Breast epithelium (tissue), 4 donors: ENCODE data around the gene WARS2. TPM values are rescaled to one million over a fixed set of nuclear protein-coding genes. Genes with fewer than 3 reads are reported as not detected.

Source experiments
- DNase-seq, 2 donors: peaks; one replicate each; pipeline ENCODE4 v3.0.0-alpha.2; 2019; ENCODE audit warnings: low spot score in 2 of 2
- H3K27ac ChIP-seq, 2 donors: fragments of 200-600 bp; sonication (generic) in 1 of 2; one replicate each; pipeline ENCODE4 v1.5.1; 2016 to 2019; ENCODE audit warnings: mild to moderate bottlenecking in 1 of 2
- H3K27me3 ChIP-seq, 2 donors: fragments of 200-600 bp; sonication (generic) in 1 of 2; one replicate each; pipeline versions ENCODE4 v1.5.1 to v1.6.0; 2017 to 2019; ENCODE audit warnings: control low read depth in 1 of 2, mild to moderate bottlenecking in 1 of 2
- H3K36me3 ChIP-seq: fragments of 200-600 bp; one replicate; pipeline ENCODE4 v1.5.1; 2019
- H3K4me1 ChIP-seq, 2 donors: fragments of 200-600 bp; sonication (generic); one replicate each; pipeline ENCODE4 v1.5.1; 2016 to 2019; ENCODE audit warnings: control low read depth in 1 of 2
- H3K4me3 ChIP-seq, 3 donors: fragments of 200-600 bp; sonication (generic); 1 replicate in 2 of 3; 2 replicates in 1 of 3; pipeline ENCODE4 v1.5.1; 2016 to 2019; ENCODE audit warnings: mild to moderate bottlenecking in 3 of 3, moderate library complexity in 2 of 3
- H3K9me3 ChIP-seq, 2 donors: fragments of 200-600 bp; sonication (generic) in 1 of 2; one replicate each; pipeline ENCODE4 v1.5.1; 2016 to 2019; ENCODE audit warnings: control low read depth in 1 of 2
- POLR2A ChIP-seq: fragments of 450-650 bp; IDR thresholded peaks from one replicate; pipeline ENCODE4 v1.6.1; 2016; ENCODE audit warnings: antibody characterized with exemption, mild to moderate bottlenecking, moderate library complexity
- POLR2AphosphoS5 ChIP-seq, 3 donors: sonication (generic); formaldehyde crosslinking; IDR thresholded peaks; one replicate each; pipeline ENCODE4 v1.6.1; 2017; ENCODE audit warnings: antibody characterized with exemption in 3 of 3
- intact Hi-C: fragments of 100-400 bp; cut with DNase I; formaldehyde crosslinking; loops from one replicate; pipeline ENCODE4 v1.15.1; 2023; ENCODE audit warnings: low total_unique reads
- total RNA-seq, 3 donors: library from RNA; depleted of rRNA; stranded (reverse); fragments of >200 nt; gene quantifications; one replicate each; pipeline ENCODE4 v1.1.0, GENCODE V29; 2016
- TF ChIP-seq, protein P1 (sequence below), 3 donors: fragments of 450-650 bp; IDR thresholded peaks; one replicate each; pipeline ENCODE4 v1.5.1; 2016 to 2017; ENCODE audit warnings: antibody characterized with exemption in 3 of 3, mild to moderate bottlenecking in 3 of 3, moderate library complexity in 3 of 3

Gene WARS2
- total RNA-seq, 3 donors from 2014 or later: 21.1 to 26.2 (median 23.3) TPM

DNA sequence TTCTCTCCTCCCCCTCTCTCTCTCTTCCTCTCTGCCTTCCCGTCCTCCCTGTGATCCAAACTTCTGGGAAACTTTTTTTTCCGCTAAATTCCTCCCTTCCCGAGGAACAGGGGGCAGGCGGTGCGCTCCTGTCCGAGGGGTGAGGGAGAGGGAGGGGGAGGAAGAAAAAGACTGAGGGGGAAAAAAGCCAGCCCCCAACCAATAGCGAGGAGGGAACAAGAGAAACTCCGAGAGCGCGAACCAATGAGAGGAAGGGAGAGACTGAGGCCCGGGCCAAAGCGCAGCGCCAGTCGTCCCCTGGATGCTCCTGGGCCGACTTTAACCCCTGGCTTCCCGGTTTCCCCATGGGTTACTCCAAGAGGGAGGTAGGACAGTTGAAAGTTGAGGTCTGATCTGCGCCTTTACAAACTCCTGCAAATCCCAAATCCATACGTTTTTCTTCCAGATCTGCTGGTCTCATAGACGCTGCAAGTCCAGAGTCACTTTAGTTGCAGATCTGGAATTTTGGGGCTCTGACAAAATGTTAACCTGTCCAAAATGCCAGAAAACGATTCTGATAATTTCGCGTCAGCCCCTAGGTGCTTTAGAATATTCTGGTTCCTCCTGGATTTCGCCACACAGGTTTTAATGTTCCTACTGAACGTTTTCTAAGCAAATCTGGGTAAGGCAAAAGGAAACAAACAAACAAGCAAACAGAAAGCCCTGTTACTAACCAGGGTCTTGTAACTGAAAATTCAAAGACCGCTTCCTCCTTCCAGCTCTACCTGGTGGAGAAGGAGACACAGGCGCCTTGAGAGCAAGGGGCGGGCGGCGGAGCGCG is 152.1 kb downstream of the WARS2 start, which contains the start of gene TBX15:
Gene TBX15 (minus strand): TSS at position 158 of the 820 bp plus-strand sequence. CDS start 548 bp downstream, outside the sequence.
- no peaks in the 10 kb centered on the region for H3K36me3 ChIP-seq
- DNase-seq: no peak
- peak within 1 kb of the TSS; percentile 82 to 94 for H3K27ac ChIP-seq
- H3K9me3 ChIP-seq: no peaks in the 10 kb centered on the region
- intact Hi-C loops: no loop called here
- H3K4me3 ChIP-seq: peak within 1 kb of the TSS; percentile 57 to 84 (median 63)
- peaks cover 0 to 6% of the 10 kb centered on the region in 2 donors for H3K4me1 ChIP-seq
- TF ChIP-seq, protein P1, sequence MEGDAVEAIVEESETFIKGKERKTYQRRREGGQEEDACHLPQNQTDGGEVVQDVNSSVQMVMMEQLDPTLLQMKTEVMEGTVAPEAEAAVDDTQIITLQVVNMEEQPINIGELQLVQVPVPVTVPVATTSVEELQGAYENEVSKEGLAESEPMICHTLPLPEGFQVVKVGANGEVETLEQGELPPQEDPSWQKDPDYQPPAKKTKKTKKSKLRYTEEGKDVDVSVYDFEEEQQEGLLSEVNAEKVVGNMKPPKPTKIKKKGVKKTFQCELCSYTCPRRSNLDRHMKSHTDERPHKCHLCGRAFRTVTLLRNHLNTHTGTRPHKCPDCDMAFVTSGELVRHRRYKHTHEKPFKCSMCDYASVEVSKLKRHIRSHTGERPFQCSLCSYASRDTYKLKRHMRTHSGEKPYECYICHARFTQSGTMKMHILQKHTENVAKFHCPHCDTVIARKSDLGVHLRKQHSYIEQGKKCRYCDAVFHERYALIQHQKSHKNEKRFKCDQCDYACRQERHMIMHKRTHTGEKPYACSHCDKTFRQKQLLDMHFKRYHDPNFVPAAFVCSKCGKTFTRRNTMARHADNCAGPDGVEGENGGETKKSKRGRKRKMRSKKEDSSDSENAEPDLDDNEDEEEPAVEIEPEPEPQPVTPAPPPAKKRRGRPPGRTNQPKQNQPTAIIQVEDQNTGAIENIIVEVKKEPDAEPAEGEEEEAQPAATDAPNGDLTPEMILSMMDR (IDR thresholded peaks at IDR 0.05): no peak
- TF ChIP-seq POLR2A (no peak), POLR2AphosphoS5 (IDR thresholded peaks at IDR 0.05) (peak in 1 of 3 donors; percentile 66)
- H3K27me3 ChIP-seq: peaks cover 0 to 98% of the 10 kb centered on the region in 2 donors

- H3K9me3 ChIP-seq: no peaks in the 10 kb centered on the region
- peaks cover 0 to 6% of the 10 kb centered on the region in 2 donors for H3K4me1 ChIP-seq
- H3K4me3 ChIP-seq: peak overlapping the region; percentile 57 to 84 (median 63)
- peaks cover 2 to 97% of the 10 kb centered on the region in 2 donors for H3K27me3 ChIP-seq
- intact Hi-C loops: no loop called here
- peak overlapping the region; percentile 82 to 94 for H3K27ac ChIP-seq
- DNase-seq: no peak
- TF ChIP-seq, protein P1 (IDR thresholded peaks at IDR 0.05): no peak
- TF ChIP-seq POLR2A: peak; percentile 51
- TF ChIP-seq POLR2AphosphoS5 (IDR thresholded peaks at IDR 0.05): peak in 1 of 3 donors; percentile 5
- no peaks in the 10 kb centered on the region for H3K36me3 ChIP-seq
These were observed 152.8 kb downstream of the WARS2 start for GRCh38 chr1:118987468-118988185.

DNA sequence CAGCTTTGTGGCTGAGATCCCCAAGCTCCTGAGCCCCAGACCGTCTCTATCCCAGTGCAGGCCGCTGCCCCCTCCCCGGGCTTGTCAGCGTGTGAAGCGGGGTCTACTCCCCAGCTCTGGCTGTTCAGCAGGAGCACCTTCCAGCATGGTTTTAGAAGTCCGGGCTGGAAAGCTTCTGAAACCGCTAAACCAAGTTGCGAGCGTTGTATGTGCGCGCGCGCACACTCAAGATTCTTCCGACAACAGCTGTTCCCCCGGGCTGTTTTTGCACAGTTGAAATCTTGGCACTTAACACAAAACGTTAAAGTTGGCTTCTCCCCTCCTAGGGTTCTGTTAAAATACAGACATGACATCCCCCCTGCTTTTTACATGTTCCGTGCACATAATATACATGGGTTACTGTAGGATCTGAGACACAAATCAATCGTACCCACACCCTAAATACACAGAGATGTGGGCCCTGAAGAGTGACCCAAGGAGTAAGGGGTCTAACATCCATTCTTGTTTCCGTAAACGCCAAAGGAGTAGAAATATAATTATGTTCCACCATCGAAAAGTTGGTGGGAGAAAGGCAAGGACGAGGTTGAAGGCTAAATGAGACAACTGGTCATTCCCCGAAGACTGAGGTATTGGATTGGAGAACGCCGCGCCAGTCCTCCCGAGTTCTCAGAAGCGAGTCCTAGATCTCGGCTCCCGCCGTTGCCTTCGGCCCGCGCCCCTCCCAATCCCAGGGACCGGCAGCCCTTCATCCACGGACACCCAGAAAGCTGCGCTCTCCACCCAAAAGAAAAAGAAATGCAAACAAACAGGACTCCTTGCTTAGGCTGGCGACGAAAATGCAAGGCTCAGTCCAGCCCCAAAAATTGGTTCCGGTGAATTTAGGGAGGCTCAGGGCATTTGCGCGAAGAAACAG is 153.6 kb downstream of the WARS2 start:
- Histone ChIP-seq H3K27ac (peak overlapping the region; percentile 82 to 94), H3K9me3 (no peaks in the 10 kb centered on the region), H3K36me3 (no peaks in the 10 kb centered on the region), H3K4me3 (peak overlapping the region; percentile 57 to 84 (median 63)), H3K4me1 (peaks cover 0 to 6% of the 10 kb centered on the region in 2 donors), H3K27me3 (peaks cover 2 to 94% of the 10 kb centered on the region in 2 donors)
- intact Hi-C loops: no loop called here
- TF ChIP-seq, protein P1 (IDR thresholded peaks at IDR 0.05): no peak
- TF ChIP-seq POLR2AphosphoS5 (IDR thresholded peaks at IDR 0.05): peak in 1 of 3 donors; percentile 15
- DNase-seq: no peak

GRCh38 chr1:118985640-118986554 is 154.6 kb downstream of the WARS2 start:
- intact Hi-C loops: no loop called here
- H3K27me3 ChIP-seq: peaks cover 2 to 88% of the 10 kb centered on the region in 2 donors
- peak overlapping the region; percentile 82 to 94 for H3K27ac ChIP-seq

More at GRCh38 chr1:118985640-118986554, 154.6 kb downstream of the WARS2 start:
- Histone ChIP-seq H3K4me1 (peaks cover 0 to 6% of the 10 kb centered on the region in 2 donors), H3K9me3 (no peaks in the 10 kb centered on the region), H3K36me3 (no peaks in the 10 kb centered on the region), H3K4me3 (peak overlapping the region; percentile 57 to 84 (median 63))
- no peak for TF ChIP-seq POLR2AphosphoS5 (IDR thresholded peaks at IDR 0.05)
- no peak for TF ChIP-seq POLR2A
- TF ChIP-seq, protein P1 (IDR thresholded peaks at IDR 0.05): no peak
- DNase-seq: no peak
